Naive thymus-derived CD8-positive, alpha-beta T cell (primary cell): Measurements from ENCODE around the gene SEMA3C. TPM values are rescaled to one million over a fixed set of nuclear protein-coding genes. Genes with fewer than 3 reads are reported as not detected.
A peak's percentile ranks its signal among the peaks of the same experiment; 100 is the strongest.

Experiments
- ATAC-seq, 2 donors: fragments of 150-1000 bp; cut with Tn5 transposase in 1 of 2; sonication (Bioruptor Pico), chemical (Tn5 transposase) in 1 of 2; 1 replicate in 1 of 2; 2 replicates in 1 of 2; pipeline ENCODE4 v1.10.0; 2021; ENCODE audit warnings: mild to moderate bottlenecking in 2 of 2, moderate library complexity in 2 of 2
- POLR2A ChIA-PET: fragments of 350-600 bp; sonication (Branson Sonifier 250); formaldehyde crosslinking; loops from one replicate; lab custom pipeline; 2021; ENCODE audit warnings: antibody characterized with exemption; lab: Charles Lee
- DNase-seq, 10 donors: peaks; one replicate each; pipeline versions ENCODE4 v3.0.0 to v3.0.0-alpha.2; 2020 to 2022
- H3K27ac Mint-ChIP-seq, 10 donors: one replicate each; pipeline ENCODE4 v1.8.0; 2020 to 2022; ENCODE audit warnings: mild to moderate bottlenecking in 10 of 10, mixed read lengths in 10 of 10, moderate library complexity in 4 of 10, inconsistent platforms in 1 of 10
- H3K27me3 Mint-ChIP-seq, 5 donors: one replicate each; pipeline ENCODE4 v1.8.0; 2021 to 2022; ENCODE audit warnings: mixed read lengths in 5 of 5
- H3K36me3 Mint-ChIP-seq, 3 donors: one replicate each; pipeline ENCODE4 v1.8.0; 2020 to 2022; ENCODE audit warnings: mixed read lengths in 3 of 3, mild to moderate bottlenecking in 2 of 3, inconsistent platforms in 1 of 3
- H3K4me1 Mint-ChIP-seq, 4 donors: one replicate each; pipeline ENCODE4 v1.8.0; 2021 to 2022; ENCODE audit warnings: mixed read lengths in 4 of 4
- H3K4me3 Mint-ChIP-seq, 10 donors: one replicate each; pipeline ENCODE4 v1.8.0; 2020 to 2022; ENCODE audit warnings: mild to moderate bottlenecking in 10 of 10, mixed read lengths in 10 of 10, moderate library complexity in 6 of 10, inconsistent platforms in 1 of 10
- H3K9me3 Mint-ChIP-seq, 9 donors: one replicate each; pipeline ENCODE4 v1.8.0; 2020 to 2022; ENCODE audit warnings: mixed read lengths in 9 of 9, mild to moderate bottlenecking in 3 of 9, inconsistent platforms in 1 of 9, moderate library complexity in 1 of 9
- polyA plus RNA-seq, 3 donors: library from polyadenylated mRNA; unstranded; fragments of 300-500 nt; fragmentation: Illumina TruSeq; gene quantifications; one replicate each; pipeline ENCODE4 v1.2.3, GENCODE V29; 2021
- total RNA-seq, 8 experiments: library from RNA in 2 of 8; stranded (reverse) in 2 of 8; gene quantifications; one replicate each; pipeline ENCODE4 v1.2.3 and lab custom pipeline; 2021 to 2026

SEMA3C gene
- total RNA-seq, result not detected
- polyA plus RNA-seq, result not detected
- total RNA-seq (lab: John Stamatoyannopoulos, UW), result 0 to 0.35 (median 0) reads per million in 6 experiments

DNA sequence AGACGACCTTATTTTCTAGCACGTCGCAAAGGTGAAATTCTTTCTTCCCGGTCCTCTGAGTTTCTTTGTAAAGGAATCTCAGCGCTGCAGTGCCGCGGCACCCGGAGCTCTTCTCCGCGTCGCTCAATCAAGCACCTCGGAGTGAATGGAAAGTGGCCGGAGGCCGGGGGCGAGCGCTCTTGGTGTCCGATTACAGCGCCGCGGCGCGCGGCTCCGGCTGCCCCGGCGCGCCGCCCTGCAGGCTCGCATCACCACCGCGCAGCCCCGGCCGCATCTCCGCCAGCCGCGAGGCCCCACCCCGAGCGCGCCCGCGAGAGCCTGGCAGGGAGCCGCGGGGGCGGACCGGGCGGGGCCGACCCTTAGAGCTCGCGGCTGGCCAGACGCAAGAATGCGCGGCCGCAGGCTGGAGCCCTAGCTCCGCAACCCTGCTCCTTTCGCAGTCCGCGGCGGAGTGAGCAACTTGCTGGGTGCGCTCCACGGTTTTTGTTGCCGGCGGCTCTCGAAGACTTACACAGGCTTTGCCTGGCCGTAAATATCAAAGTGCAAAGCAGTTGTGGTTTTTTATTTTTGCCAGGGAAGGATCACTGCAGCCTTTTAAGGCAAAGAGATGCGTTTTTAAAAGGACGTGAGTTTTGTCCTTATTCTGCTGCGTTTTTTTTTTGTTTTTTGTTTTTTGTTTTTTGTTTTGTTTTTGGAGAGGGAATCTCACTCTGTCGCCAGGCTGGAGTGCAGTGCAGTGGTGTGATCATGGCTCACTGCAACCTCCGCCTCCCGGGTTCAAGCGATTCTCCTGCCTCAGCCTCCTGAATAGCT, at the start of gene SEMA3C:
Gene SEMA3C, minus strand, starts transcription at position 143 of the 813 bp plus-strand sequence. CDS start 2,270 bp downstream, outside the sequence.
- H3K27me3 Mint-ChIP-seq, result peaks cover 32 to 75% (median 38%) of the 10 kb centered on the region in 5 donors
- no peak for ATAC-seq
- H3K4me3 Mint-ChIP-seq, result peak within 1 kb of the TSS in 5 of 10 donors; percentile 23 to 78 (median 51)
- H3K27ac Mint-ChIP-seq, result no peak within 1 kb of the TSS
- POLR2A ChIA-PET, result no interaction called here
- peaks cover 0 to 7% (median 1%) of the 10 kb centered on the region in 3 donors for H3K36me3 Mint-ChIP-seq
- H3K4me1 Mint-ChIP-seq, result peaks cover 0 to 7% (median 5%) of the 10 kb centered on the region in 4 donors
- DNase-seq, result peak in 1 of 10 donors; percentile 1
- peaks cover 0 to 6% (median 0%) of the 10 kb centered on the region in 9 donors for H3K9me3 Mint-ChIP-seq

- H3K4me1 Mint-ChIP-seq, result no peaks in the 10 kb centered on the region
- peaks cover 0 to 6% (median 0%) of the 10 kb centered on the region in 9 donors for H3K9me3 Mint-ChIP-seq
- H3K36me3 Mint-ChIP-seq, result no peaks in the 10 kb centered on the region
- H3K4me3 Mint-ChIP-seq, result no peak overlapping the region
- POLR2A ChIA-PET, result no interaction called here
- DNase-seq, result no peak
- no peak overlapping the region for H3K27ac Mint-ChIP-seq
- no peaks in the 10 kb centered on the region for H3K27me3 Mint-ChIP-seq
- ATAC-seq, result no peak
Observed at GRCh38 chr7:80968606-80969005, 49.8 kb upstream of the SEMA3C start.

DNA sequence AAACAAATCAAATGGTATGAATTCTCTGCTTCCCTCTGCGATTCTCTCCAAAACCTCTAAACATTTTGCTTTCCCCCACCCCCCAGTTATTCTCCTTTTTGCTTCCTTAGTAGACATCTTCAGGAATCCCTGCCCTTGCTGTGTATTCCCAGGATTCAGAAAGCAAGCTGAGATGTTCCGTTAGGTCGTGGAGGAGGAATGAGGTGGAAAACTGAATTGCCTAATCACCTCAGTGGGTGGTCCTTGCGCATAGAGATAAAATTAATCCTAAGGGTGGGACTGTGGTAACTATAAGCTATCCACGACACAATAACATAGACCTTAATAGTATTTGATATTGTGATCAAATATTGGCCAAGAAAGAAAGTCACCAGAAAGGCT, 49.1 kb upstream of the SEMA3C start:
- H3K27me3 Mint-ChIP-seq, result no peaks in the 10 kb centered on the region
- no peaks in the 10 kb centered on the region for H3K4me1 Mint-ChIP-seq
- H3K4me3 Mint-ChIP-seq, result no peak overlapping the region
- DNase-seq (no peak), ATAC-seq (no peak)
- peaks cover 0 to 6% (median 0%) of the 10 kb centered on the region in 9 donors for H3K9me3 Mint-ChIP-seq
- POLR2A ChIA-PET, result no interaction called here
- no peaks in the 10 kb centered on the region for H3K36me3 Mint-ChIP-seq
- no peak overlapping the region for H3K27ac Mint-ChIP-seq

- no peaks in the 10 kb centered on the region for H3K27me3 Mint-ChIP-seq
- no peak overlapping the region for H3K4me3 Mint-ChIP-seq
- no peak for ATAC-seq
- no peak for DNase-seq
- no peak overlapping the region for H3K27ac Mint-ChIP-seq
- peaks cover 0 to 6% (median 0%) of the 10 kb centered on the region in 9 donors for H3K9me3 Mint-ChIP-seq
- H3K36me3 Mint-ChIP-seq, result no peaks in the 10 kb centered on the region
- POLR2A ChIA-PET, result no interaction called here
- no peaks in the 10 kb centered on the region for H3K4me1 Mint-ChIP-seq
Observed at GRCh38 chr7:80967071-80967916, 48.4 kb upstream of the SEMA3C start.

DNA sequence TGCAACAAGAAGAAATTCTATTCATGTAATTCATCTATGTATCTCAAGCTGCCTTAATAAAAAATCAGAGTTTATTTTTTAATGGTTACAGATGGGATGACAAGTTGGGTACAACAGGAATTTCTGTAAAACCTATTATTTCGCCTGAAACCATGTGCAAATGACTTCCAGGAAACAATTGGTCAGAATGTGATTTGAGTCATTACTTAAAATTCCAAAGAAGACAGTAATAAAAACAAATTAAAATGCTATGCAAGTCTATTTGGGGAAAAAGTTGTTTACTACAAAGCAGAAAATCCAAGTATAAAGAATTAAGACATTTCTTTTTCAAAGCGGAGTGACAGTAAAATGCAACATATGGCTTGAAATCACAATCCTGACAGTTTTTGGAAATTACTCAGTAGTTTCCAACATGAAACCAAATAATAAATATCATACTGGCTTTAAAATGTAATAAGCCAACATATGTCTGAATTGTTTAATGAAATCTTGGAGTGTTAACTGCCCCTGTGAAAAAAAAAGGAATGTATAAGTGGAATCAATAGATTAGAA, 41.5 kb upstream of the SEMA3C start:
- no peaks in the 10 kb centered on the region for H3K27me3 Mint-ChIP-seq
- H3K27ac Mint-ChIP-seq, result no peak overlapping the region
- no peak for DNase-seq
- no peak overlapping the region for H3K4me3 Mint-ChIP-seq
- H3K4me1 Mint-ChIP-seq, result no peaks in the 10 kb centered on the region
- H3K36me3 Mint-ChIP-seq, result no peaks in the 10 kb centered on the region
- peaks cover 0 to 3% (median 0%) of the 10 kb centered on the region in 9 donors for H3K9me3 Mint-ChIP-seq
- POLR2A ChIA-PET, result no interaction called here
- ATAC-seq, result no peak

GRCh38 chr7:80957226-80957777, 38.5 kb upstream of the SEMA3C start:
- POLR2A ChIA-PET, result no interaction called here
- H3K27me3 Mint-ChIP-seq, result no peaks in the 10 kb centered on the region
- DNase-seq (no peak), ATAC-seq (no peak)
- no peak overlapping the region for H3K4me3 Mint-ChIP-seq
- H3K9me3 Mint-ChIP-seq, result peaks cover 0 to 6% (median 0%) of the 10 kb centered on the region in 9 donors
- no peak overlapping the region for H3K27ac Mint-ChIP-seq
- no peaks in the 10 kb centered on the region for H3K36me3 Mint-ChIP-seq
- no peaks in the 10 kb centered on the region for H3K4me1 Mint-ChIP-seq

GRCh38 chr7:80954191-80954590, 35.3 kb upstream of the SEMA3C start:
- ATAC-seq, result no peak
- Mint-ChIP-seq H3K4me1 (no peaks in the 10 kb centered on the region), H3K9me3 (peaks cover 0 to 3% (median 0%) of the 10 kb centered on the region in 9 donors), H3K27ac (no peak overlapping the region), H3K27me3 (no peaks in the 10 kb centered on the region), H3K4me3 (no peak overlapping the region), H3K36me3 (no peaks in the 10 kb centered on the region)
- no peak for DNase-seq
- POLR2A ChIA-PET, result no interaction called here

DNA sequence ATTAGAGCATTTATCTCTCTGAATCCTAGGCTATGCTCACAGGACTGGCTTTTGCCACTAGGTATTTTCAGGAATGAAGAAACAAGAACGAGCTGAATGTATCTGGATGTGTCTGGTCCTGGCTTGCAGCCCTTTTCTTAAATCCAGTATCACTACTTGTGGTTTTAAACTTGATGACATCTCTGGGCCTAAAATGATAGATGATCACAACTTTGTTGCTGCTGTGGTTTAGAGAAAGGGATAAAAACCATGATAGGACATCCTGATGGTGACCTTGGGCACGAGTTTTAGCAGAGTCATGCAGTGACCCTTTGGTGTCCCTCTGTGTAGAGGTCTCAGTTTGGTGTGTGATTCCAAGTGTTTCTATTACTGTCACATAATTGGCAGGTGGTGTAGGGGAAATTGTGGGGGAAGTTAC, 31.7 kb upstream of the SEMA3C start:
- no peak for DNase-seq
- Mint-ChIP-seq H3K4me3 (no peak overlapping the region), H3K9me3 (peaks cover 0 to 3% (median 0%) of the 10 kb centered on the region in 9 donors), H3K36me3 (no peaks in the 10 kb centered on the region), H3K27me3 (no peaks in the 10 kb centered on the region), H3K27ac (no peak overlapping the region), H3K4me1 (no peaks in the 10 kb centered on the region)
- ATAC-seq, result no peak
- POLR2A ChIA-PET, result no interaction called here

DNA sequence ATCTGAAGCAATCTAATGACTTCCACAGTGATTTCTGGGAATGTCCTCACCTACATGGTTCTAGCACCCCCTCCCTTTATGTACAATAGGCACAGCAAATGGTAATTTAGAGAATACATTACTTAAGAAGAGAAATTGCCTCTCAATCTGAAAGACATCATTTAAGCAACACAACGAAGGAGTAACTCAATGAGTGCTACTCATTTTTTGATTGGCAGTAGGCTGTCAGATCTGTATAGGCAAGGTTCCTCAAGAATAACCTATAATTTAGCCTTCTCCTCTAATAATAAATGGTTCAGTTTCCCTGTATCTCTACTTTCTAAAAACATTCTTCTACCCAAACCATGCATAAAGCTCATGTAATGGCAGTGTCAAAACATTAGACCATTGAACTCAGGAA, 30.6 kb upstream of the SEMA3C start:
- ATAC-seq (no peak), DNase-seq (no peak)
- Mint-ChIP-seq H3K9me3 (no peaks in the 10 kb centered on the region), H3K4me1 (no peaks in the 10 kb centered on the region), H3K27me3 (no peaks in the 10 kb centered on the region), H3K27ac (no peak overlapping the region), H3K36me3 (no peaks in the 10 kb centered on the region), H3K4me3 (no peak overlapping the region)
- POLR2A ChIA-PET, result no interaction called here

GRCh38 chr7:80946858-80947257, 28.0 kb upstream of the SEMA3C start:
- DNase-seq, result no peak
- no peaks in the 10 kb centered on the region for H3K36me3 Mint-ChIP-seq
- H3K27ac Mint-ChIP-seq, result no peak overlapping the region
- H3K27me3 Mint-ChIP-seq, result peaks cover 0 to 3% (median 0%) of the 10 kb centered on the region in 5 donors
- H3K4me1 Mint-ChIP-seq, result no peaks in the 10 kb centered on the region
- no peak overlapping the region for H3K4me3 Mint-ChIP-seq
- POLR2A ChIA-PET, result no interaction called here
- ATAC-seq, result no peak
- H3K9me3 Mint-ChIP-seq, result no peaks in the 10 kb centered on the region

DNA sequence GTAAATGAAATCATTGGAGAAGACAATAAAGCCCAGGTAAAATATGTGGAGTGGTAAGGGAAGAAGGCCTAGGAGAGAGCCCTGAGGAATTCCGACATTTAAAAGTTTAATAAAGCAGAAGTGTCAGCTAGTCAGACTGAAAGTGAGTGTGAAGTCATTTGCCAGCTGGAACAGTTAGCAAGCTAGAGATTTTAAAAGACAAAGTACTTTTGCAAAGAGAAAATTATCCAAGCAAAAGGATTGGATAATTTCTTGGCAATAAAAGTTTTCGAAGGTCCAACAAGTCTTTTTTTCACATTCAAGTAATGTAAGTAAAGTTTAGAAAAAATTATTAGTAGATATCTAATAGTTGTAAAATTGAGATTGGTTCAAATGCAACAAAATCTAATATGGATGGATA, 27.1 kb upstream of the SEMA3C start:
- POLR2A ChIA-PET, result no interaction called here

DNA sequence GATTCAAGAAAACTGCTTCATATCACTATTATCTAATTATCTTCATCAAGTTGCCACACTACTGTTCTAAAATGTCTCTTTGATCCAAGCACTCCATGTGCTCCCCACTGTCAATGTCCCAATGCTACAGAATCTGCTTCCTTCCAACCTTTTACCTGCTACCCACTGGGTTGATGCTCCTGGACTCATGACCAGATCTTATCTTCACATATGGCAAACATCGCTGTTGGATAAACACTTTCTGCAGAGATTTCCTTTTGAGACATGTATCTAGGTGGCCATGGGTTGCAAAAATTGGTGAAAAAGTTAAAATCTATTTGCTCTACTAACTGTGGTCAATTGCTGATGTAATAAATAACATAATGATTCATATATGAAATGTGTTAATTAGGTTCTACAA, 24.5 kb upstream of the SEMA3C start:
- H3K27me3 Mint-ChIP-seq, result peaks cover 0 to 3% (median 0%) of the 10 kb centered on the region in 5 donors
- ATAC-seq (no peak), DNase-seq (no peak)
- H3K4me1 Mint-ChIP-seq, result no peaks in the 10 kb centered on the region
- POLR2A ChIA-PET, result no interaction called here
- no peaks in the 10 kb centered on the region for H3K36me3 Mint-ChIP-seq
- H3K4me3 Mint-ChIP-seq, result no peak overlapping the region
- H3K9me3 Mint-ChIP-seq, result peaks cover 0 to 1% (median 0%) of the 10 kb centered on the region in 9 donors
- H3K27ac Mint-ChIP-seq, result no peak overlapping the region

More for the DNA sequence above, 27.1 kb upstream of the SEMA3C start:
- H3K4me1 Mint-ChIP-seq, result no peaks in the 10 kb centered on the region
- H3K27ac Mint-ChIP-seq, result no peak overlapping the region
- H3K9me3 Mint-ChIP-seq, result no peaks in the 10 kb centered on the region
- H3K4me3 Mint-ChIP-seq, result no peak overlapping the region
- peaks cover 0 to 3% (median 0%) of the 10 kb centered on the region in 5 donors for H3K27me3 Mint-ChIP-seq
- DNase-seq, result no peak
- no peak for ATAC-seq
- no peaks in the 10 kb centered on the region for H3K36me3 Mint-ChIP-seq
